SU-DHL-6 (cell line): ENCODE measurements around the gene DUSP22.

Source experiments
- H2AFZ ChIP-seq: fragments of 200-600 bp; sonication (generic); 2 replicates; pipeline ENCODE4 v1.6.1; 2014; ENCODE audit warnings: low read depth, mild to moderate bottlenecking, moderate library complexity, mixed read lengths, antibody characterized with exemption, low read length; ENCODE audit not compliant: severe bottlenecking
- H3F3A ChIP-seq: fragments of 200-600 bp; shearing (Covaris generic); 2 replicates; pipeline ENCODE4 v1.6.0; 2016; ENCODE audit warnings: antibody characterized with exemption, mild to moderate bottlenecking; ENCODE audit not compliant: insufficient read depth
- H3K27ac ChIP-seq: fragments of 200-600 bp; sonication (generic); 2 replicates; pipeline ENCODE4 v1.5.1; 2016; ENCODE audit warnings: low read depth, mild to moderate bottlenecking, low read length, moderate library complexity, mixed read lengths
- H3K27me3 ChIP-seq: fragments of 200-600 bp; sonication (generic), shearing (Covaris generic); 2 replicates; pipeline ENCODE4 v1.6.0; 2014; ENCODE audit warnings: mild to moderate bottlenecking, low read length
- H3K36me3 ChIP-seq: fragments of 200-600 bp; sonication (generic); 2 replicates; pipeline ENCODE4 v1.6.1; 2014; ENCODE audit warnings: mild to moderate bottlenecking, low read length, mixed read lengths
- H3K4me2 ChIP-seq: fragments of 300-600, 200-600 bp; shearing (Covaris generic), sonication (generic); 2 replicates; pipeline ENCODE4 v1.6.0; 2014; ENCODE audit warnings: low read length, low read depth, mild to moderate bottlenecking; ENCODE audit not compliant: poor library complexity, severe bottlenecking
- H3K4me3 ChIP-seq: fragments of 200-600 bp; sonication (generic); 2 replicates; pipeline ENCODE4 v1.5.1; 2014; ENCODE audit warnings: antibody characterized with exemption, low read length, mild to moderate bottlenecking, mixed read lengths; ENCODE audit not compliant: insufficient read depth, poor library complexity, severe bottlenecking
- H3K79me2 ChIP-seq: fragments of 200-600 bp; sonication (generic); 2 replicates; pipeline ENCODE4 v1.6.1; 2014; ENCODE audit warnings: mild to moderate bottlenecking, low read length, moderate library complexity; ENCODE audit not compliant: insufficient read depth
- H3K9ac ChIP-seq: fragments of 200-600 bp; sonication (generic); 2 replicates; pipeline ENCODE4 v1.7.0; 2014; ENCODE audit warnings: mild to moderate bottlenecking, low read length
- H3K9me2 ChIP-seq: fragments of 200-600 bp; sonication (generic); replicated peaks from 2 replicates; pipeline ENCODE4 v1.6.1; 2014; ENCODE audit warnings: low read length; ENCODE audit not compliant: insufficient read depth
- H3K9me3 ChIP-seq: fragments of 200-600 bp; sonication (generic); 2 replicates; pipeline ENCODE4 v1.6.1; 2014; ENCODE audit warnings: low read length, mixed read lengths; ENCODE audit not compliant: insufficient read depth
- H4K20me1 ChIP-seq: fragments of 200-600 bp; sonication (generic); 2 replicates; pipeline ENCODE4 v1.6.1; 2014; ENCODE audit warnings: low read depth, mild to moderate bottlenecking, antibody characterized with exemption, low read length, moderate library complexity, mixed read lengths
- EZH2phosphoT487 ChIP-seq: fragments of 200-600 bp; sonication (generic), shearing (Covaris generic); conservative IDR thresholded peaks from 2 replicates; pipeline ENCODE4 v1.6.1; 2018; ENCODE audit warnings: mild to moderate bottlenecking, antibody characterized with exemption, low read length, moderate library complexity, mixed read lengths
- TF ChIP-seq, protein P1 (sequence below): fragments of 200-600 bp; sonication (generic); IDR thresholded peaks from one replicate; pipeline ENCODE4 v1.5.1; 2017; ENCODE audit warnings: antibody characterized with exemption, mild to moderate bottlenecking, low read length, moderate library complexity; ENCODE audit not compliant: insufficient read depth, poor library complexity, severe bottlenecking

DUSP22 gene

GRCh38 chr6:288866-289265, 3.4 kb upstream of the DUSP22 start:
- Histone ChIP-seq H3K36me3 (no peaks in the 10 kb centered on the region), H3K4me3 (no peak overlapping the region), H2AFZ (no peak overlapping the region), H4K20me1 (no peaks in the 10 kb centered on the region), H3K4me2 (no peak overlapping the region), H3F3A (peaks cover 20% of the 10 kb centered on the region), H3K9me3 (no peaks in the 10 kb centered on the region), H3K27ac (no peak overlapping the region), H3K79me2 (no peaks in the 10 kb centered on the region), H3K9me2 (no peaks in the 10 kb centered on the region), H3K9ac (no peak overlapping the region), H3K27me3 (no peaks in the 10 kb centered on the region)
- TF ChIP-seq, protein P1, sequence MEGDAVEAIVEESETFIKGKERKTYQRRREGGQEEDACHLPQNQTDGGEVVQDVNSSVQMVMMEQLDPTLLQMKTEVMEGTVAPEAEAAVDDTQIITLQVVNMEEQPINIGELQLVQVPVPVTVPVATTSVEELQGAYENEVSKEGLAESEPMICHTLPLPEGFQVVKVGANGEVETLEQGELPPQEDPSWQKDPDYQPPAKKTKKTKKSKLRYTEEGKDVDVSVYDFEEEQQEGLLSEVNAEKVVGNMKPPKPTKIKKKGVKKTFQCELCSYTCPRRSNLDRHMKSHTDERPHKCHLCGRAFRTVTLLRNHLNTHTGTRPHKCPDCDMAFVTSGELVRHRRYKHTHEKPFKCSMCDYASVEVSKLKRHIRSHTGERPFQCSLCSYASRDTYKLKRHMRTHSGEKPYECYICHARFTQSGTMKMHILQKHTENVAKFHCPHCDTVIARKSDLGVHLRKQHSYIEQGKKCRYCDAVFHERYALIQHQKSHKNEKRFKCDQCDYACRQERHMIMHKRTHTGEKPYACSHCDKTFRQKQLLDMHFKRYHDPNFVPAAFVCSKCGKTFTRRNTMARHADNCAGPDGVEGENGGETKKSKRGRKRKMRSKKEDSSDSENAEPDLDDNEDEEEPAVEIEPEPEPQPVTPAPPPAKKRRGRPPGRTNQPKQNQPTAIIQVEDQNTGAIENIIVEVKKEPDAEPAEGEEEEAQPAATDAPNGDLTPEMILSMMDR, result no peak
- no peak for TF ChIP-seq EZH2phosphoT487

- H3K36me3 ChIP-seq, result no peaks in the 10 kb centered on the region
- H3K79me2 ChIP-seq, result no peaks in the 10 kb centered on the region
- H3F3A ChIP-seq, result peaks cover 20% of the 10 kb centered on the region
- no peak overlapping the region for H3K9ac ChIP-seq
- H3K9me2 ChIP-seq, result no peaks in the 10 kb centered on the region
- no peak overlapping the region for H3K4me3 ChIP-seq
- no peaks in the 10 kb centered on the region for H3K9me3 ChIP-seq
- no peaks in the 10 kb centered on the region for H3K27me3 ChIP-seq
- H3K4me2 ChIP-seq, result no peak overlapping the region
- no peak overlapping the region for H2AFZ ChIP-seq
- H3K27ac ChIP-seq, result peak overlapping the region; percentile 3; the same call in 1 of the 2 replicates
- no peaks in the 10 kb centered on the region for H4K20me1 ChIP-seq
- TF ChIP-seq EZH2phosphoT487, result no peak
- TF ChIP-seq, protein P1, result no peak
These were observed 2.0 kb upstream of the DUSP22 start for GRCh38 chr6:290111-290922.

DNA sequence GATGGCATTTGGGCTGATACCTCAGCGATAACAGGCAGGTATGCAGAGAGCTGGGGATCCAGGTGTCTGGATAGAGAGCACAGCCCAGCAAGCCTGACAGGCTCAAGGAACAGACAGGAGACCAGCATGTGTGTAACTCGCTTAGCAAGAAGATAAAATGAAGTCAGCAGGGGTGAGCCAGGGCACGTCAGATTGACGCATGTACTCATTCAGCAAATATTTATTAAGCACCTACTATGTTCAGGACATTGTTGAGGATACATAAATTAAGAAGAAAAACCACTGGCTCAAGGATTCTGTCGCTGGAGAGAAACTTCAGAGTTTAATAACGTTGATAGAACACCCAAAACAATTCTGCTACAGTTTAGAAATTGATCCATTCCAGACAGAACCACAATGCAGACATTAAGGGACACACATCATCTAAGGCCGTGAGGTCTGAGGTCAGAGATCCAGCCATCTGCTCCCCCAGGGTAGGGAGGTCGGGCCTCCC, 1.0 kb upstream of the DUSP22 start:
- Histone ChIP-seq H4K20me1 (no peaks in the 10 kb centered on the region), H3K9me3 (no peaks in the 10 kb centered on the region), H3K79me2 (no peaks in the 10 kb centered on the region), H3K4me2 (peak overlapping the region; percentile 85), H2AFZ (peak overlapping the region; percentile 80), H3K27ac (peak overlapping the region; percentile 75), H3K27me3 (no peaks in the 10 kb centered on the region), H3K36me3 (no peaks in the 10 kb centered on the region), H3K9ac (peak overlapping the region; percentile 63), H3K4me3 (peak overlapping the region; percentile 67), H3K9me2 (no peaks in the 10 kb centered on the region), H3F3A (peaks cover 20% of the 10 kb centered on the region)
- TF ChIP-seq, protein P1, result no peak
- TF ChIP-seq EZH2phosphoT487, result no peak
